Ectodermal cell (in vitro differentiated cells): Measurements from ENCODE around the gene CCDC187.

Source experiments
- H3K27ac ChIP-seq: 2 replicates; pipeline ENCODE4 v1.7.0; 2013; ENCODE audit warnings: mild to moderate bottlenecking, low read depth, low read length; ENCODE audit not compliant: insufficient read depth, poor library complexity, severe bottlenecking
- H3K27me3 ChIP-seq: 2 replicates; pipeline ENCODE4 v1.7.0; 2013; ENCODE audit warnings: mild to moderate bottlenecking, low read length; ENCODE audit not compliant: insufficient read depth, control insufficient read depth, poor library complexity, severe bottlenecking
- H3K36me3 ChIP-seq: one replicate; pipeline ENCODE4 v1.7.0; 2013; ENCODE audit warnings: low read length; ENCODE audit not compliant: control insufficient read depth, insufficient read depth
- H3K4me1 ChIP-seq: one replicate; pipeline ENCODE4 v1.7.0; 2013; ENCODE audit warnings: low read length; ENCODE audit not compliant: control insufficient read depth, insufficient read depth
- H3K4me3 ChIP-seq: 2 replicates; pipeline ENCODE4 v1.7.0; 2013; ENCODE audit warnings: low read depth, low read length, control low read depth; ENCODE audit not compliant: insufficient read depth
- H3K9me3 ChIP-seq: 2 replicates; pipeline ENCODE4 v1.7.0; 2013; ENCODE audit warnings: mild to moderate bottlenecking, low read length, moderate library complexity; ENCODE audit not compliant: control insufficient read depth
- WGBS, 2 experiments: methylation state at CpG; one replicate each; pipeline ENCODE4 v1.1.7; 2013; ENCODE audit warnings: missing lambda C conversion rate in 2 of 2; 5-methylcytosine and 5-hydroxymethylcytosine counted together

CCDC187 gene

DNA sequence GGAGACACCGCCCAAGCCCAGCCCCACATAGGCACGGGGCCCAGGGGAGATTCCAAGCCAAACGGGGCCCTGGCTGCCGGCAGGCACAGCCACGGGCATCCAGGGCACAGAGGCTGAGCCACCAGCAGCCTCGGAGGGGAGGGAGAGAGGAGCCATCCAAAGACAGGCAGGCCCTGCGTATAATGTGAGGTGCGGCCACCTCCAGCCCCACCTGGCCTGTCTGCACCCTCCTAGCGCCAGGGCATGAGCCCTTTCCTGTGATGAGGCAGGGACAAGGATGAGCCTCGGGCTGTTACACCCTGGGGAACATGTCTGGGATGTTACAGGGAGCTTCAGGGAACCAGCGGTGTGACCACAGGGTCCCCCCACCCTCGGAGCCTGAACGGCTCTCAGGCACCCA is 1.1 kb upstream of the CCDC187 start:
- H3K9me3 ChIP-seq: no peaks in the 10 kb centered on the region
- H3K27ac ChIP-seq: no peak overlapping the region
- 91 to 93% methylated on average over 13 of the region's 13 CpGs for WGBS, 2 experiments
- no peaks in the 10 kb centered on the region for H3K36me3 ChIP-seq
- H3K4me3 ChIP-seq: no peak overlapping the region
- H3K4me1 ChIP-seq: no peaks in the 10 kb centered on the region
- no peaks in the 10 kb centered on the region for H3K27me3 ChIP-seq

DNA sequence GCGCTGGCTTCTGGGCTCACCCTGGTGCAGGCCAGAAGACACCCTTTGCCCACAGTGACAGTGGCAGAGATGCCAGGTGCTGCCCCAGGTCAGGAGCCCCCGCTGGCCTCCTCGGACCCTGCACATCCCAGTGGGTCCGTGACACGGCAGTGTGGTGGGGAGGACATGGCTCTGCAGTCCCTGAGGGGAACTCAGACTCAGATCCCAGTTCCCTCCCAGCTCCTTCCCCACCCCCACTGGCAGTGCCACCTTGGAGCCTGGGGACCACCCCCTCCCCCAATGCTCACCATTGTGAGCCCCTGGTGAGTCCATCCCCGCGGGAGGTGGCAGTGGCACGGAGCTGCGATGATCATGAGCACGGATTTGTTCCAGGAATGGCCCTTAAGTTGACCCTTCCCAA is 562 bp upstream of the CCDC187 start:
- no peaks in the 10 kb centered on the region for H3K36me3 ChIP-seq
- 94 to 95% methylated on average over 10 of the region's 10 CpGs for WGBS, 2 experiments
- no peaks in the 10 kb centered on the region for H3K4me1 ChIP-seq
- H3K27me3 ChIP-seq: no peaks in the 10 kb centered on the region
- H3K4me3 ChIP-seq: no peak overlapping the region
- H3K9me3 ChIP-seq: no peaks in the 10 kb centered on the region
- H3K27ac ChIP-seq: no peak overlapping the region

DNA sequence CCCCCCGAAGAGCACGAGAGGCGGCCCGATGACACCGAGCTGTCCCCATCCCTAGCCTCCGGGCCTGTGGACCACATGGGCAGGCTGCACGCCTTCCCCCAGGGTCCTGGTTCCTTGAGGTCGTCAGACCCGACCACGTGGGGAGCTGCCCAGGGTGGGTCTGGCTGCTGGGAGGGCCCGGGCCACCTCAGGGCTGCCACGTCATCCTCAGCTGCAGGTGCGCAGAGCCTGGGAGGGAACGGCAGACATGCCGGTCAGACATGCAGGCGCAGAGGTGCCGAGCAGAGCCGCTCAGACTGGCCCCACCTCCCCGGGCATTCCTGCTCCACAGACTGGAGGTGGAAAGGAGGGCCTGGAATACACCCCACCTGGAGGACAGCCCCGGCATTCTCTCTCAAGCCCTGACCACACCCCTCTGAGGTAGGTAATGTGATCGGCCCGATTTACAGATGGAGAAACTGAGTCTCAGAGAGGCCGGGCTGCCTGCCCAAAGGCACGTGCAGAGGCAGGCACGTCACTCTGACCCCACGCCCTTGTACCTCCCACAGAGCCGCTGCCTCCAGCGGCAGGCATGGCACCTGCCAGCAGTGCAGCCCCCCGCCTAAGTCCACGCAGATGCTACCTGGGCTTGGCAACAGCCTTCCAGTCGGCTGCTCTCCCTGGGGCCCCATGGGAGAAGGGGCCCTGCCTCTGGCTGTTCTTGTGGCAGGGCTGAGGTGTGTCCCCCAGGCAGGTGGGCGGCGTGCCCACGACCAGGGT is 649 bp downstream of the CCDC187 start:
- WGBS, 2 experiments: 91 to 92% methylated on average over 34 of the region's 34 CpGs
- H3K27me3 ChIP-seq: no peaks in the 10 kb centered on the region

DNA sequence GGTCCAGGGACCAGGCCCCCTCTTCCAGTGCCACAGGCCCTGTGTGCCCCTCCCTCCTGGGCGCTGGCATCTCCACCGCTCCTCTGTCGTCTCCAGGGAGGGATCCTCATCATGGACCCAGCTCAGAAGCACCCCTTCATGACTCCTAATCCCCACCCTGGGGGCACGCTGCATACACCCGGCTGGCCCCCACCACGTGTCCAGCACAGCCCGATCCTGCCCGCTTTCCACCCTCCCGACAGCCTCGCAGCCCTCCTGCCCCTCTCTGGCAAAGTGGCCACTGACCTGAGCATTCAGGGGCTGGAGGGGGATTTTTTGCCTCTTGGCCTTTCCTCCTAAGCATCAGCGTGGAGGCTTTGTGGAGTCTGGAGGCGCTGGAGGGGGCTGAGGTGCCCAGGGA is 1.4 kb downstream of the CCDC187 start:
- Histone ChIP-seq H3K4me3 (no peak overlapping the region), H3K9me3 (no peaks in the 10 kb centered on the region), H3K4me1 (no peaks in the 10 kb centered on the region), H3K27me3 (no peaks in the 10 kb centered on the region), H3K27ac (no peak overlapping the region), H3K36me3 (no peaks in the 10 kb centered on the region)
- 93 to 96% methylated on average over 12 of the region's 12 CpGs for WGBS, 2 experiments

More for the DNA sequence above, 649 bp downstream of the CCDC187 start:
- Histone ChIP-seq H3K4me3 (no peak overlapping the region), H3K27ac (no peak overlapping the region), H3K9me3 (no peaks in the 10 kb centered on the region), H3K36me3 (no peaks in the 10 kb centered on the region), H3K4me1 (no peaks in the 10 kb centered on the region)

DNA sequence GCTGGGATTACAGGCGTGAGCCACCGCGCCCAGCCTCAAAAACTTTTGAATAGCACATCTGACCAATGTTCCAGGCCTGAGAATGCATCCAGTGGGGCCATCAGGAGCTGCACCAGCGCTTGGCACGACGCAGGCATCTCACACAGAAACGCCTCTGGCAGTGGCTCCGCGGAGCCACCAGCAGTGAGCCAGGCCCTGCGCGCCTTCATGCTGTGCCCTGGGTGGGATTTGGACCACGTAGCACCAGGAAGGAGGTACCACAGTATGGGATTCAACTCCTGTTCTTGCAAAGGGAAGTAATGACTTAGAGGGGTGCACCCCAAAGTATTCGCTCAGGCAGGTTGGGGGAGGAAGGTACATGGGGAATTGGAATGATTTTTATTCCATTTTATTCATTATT is 3.0 kb downstream of the CCDC187 start:
- Histone ChIP-seq H3K9me3 (no peaks in the 10 kb centered on the region), H3K36me3 (no peaks in the 10 kb centered on the region), H3K27ac (no peak overlapping the region), H3K4me1 (no peaks in the 10 kb centered on the region), H3K4me3 (no peak overlapping the region), H3K27me3 (no peaks in the 10 kb centered on the region)
- 96% methylated on average over 12 to 13 of the region's 13 CpGs for WGBS, 2 experiments

DNA sequence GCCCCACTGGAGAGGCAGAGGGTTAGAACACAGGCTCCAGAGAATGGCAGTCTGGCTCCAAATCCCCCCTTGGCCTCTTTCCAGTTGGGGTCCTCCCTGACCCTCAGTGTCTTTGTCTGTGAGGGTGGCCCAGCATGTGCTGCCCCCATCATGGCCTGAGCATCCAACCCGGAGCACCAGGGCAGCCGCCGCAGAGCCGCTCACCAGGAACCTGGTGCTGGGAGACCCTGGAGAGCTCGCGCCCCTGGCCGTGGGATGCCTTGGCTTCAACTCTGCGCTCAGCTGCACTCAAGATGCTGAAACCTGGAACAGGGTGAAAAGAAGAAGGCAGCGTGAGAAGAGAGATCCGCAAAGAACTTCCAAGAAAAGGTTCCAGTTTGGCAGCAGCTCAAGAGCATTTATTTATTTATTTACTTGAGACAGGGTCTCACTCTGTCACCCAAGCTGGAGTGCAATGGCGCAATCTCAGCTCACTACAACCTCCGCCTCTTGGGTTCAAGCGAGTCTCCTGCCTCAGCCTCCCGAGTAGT is 3.8 kb downstream of the CCDC187 start:
- no peak overlapping the region for H3K27ac ChIP-seq
- H3K9me3 ChIP-seq: no peaks in the 10 kb centered on the region
- no peaks in the 10 kb centered on the region for H3K36me3 ChIP-seq
- H3K4me3 ChIP-seq: no peak overlapping the region
- no peaks in the 10 kb centered on the region for H3K27me3 ChIP-seq
- 94 to 95% methylated on average over 14 of the region's 14 CpGs for WGBS, 2 experiments
- no peaks in the 10 kb centered on the region for H3K4me1 ChIP-seq

DNA sequence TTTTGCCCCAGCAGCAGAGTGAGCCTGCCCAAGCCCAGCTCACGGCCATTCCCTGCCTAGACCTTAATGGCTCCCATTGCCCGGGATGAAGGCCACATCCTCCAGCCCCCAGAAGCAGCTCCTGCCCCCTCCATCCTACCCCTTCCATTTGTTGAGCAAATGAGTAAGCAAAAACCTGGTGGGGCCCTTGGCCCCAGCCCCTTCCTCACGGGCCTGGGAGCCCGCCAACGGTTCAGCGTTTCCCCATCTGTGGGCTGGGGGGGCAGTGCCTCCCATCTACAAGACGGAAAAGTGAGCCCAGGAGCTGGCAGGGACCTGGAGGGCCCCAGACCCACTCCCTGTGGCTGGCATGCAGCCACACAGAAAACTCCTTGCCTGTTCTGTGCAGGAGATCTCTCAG is 4.4 kb downstream of the CCDC187 start:
- Histone ChIP-seq H3K4me1 (no peaks in the 10 kb centered on the region), H3K27me3 (no peaks in the 10 kb centered on the region), H3K36me3 (no peaks in the 10 kb centered on the region), H3K4me3 (no peak overlapping the region), H3K9me3 (no peaks in the 10 kb centered on the region), H3K27ac (no peak overlapping the region)
- 81 to 86% methylated on average over 7 of the region's 7 CpGs for whole genome bisulfite sequencing, 2 experiments

DNA sequence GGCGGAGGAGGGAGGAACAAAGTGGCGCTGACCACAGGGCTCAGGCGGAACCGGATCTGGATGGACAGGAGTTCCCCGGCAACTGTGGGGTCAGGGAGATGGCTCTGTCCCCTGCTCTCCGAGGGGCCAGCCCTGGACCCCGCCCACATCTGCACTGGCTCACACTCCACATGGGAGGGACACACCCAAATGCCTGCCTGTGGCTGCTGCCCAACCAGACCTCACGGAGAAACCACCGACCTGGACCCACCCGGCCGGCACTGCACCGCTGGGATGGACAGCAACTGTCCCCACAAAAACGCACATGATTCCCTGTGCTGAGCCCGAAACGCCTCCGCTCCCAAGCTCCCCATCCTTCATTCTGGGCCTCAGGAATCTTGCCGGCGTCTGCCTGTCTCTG is 4.8 kb downstream of the CCDC187 start:
- WGBS, 2 experiments: 88 to 91% methylated on average over 18 of the region's 18 CpGs
- H3K27me3 ChIP-seq: no peaks in the 10 kb centered on the region

DNA sequence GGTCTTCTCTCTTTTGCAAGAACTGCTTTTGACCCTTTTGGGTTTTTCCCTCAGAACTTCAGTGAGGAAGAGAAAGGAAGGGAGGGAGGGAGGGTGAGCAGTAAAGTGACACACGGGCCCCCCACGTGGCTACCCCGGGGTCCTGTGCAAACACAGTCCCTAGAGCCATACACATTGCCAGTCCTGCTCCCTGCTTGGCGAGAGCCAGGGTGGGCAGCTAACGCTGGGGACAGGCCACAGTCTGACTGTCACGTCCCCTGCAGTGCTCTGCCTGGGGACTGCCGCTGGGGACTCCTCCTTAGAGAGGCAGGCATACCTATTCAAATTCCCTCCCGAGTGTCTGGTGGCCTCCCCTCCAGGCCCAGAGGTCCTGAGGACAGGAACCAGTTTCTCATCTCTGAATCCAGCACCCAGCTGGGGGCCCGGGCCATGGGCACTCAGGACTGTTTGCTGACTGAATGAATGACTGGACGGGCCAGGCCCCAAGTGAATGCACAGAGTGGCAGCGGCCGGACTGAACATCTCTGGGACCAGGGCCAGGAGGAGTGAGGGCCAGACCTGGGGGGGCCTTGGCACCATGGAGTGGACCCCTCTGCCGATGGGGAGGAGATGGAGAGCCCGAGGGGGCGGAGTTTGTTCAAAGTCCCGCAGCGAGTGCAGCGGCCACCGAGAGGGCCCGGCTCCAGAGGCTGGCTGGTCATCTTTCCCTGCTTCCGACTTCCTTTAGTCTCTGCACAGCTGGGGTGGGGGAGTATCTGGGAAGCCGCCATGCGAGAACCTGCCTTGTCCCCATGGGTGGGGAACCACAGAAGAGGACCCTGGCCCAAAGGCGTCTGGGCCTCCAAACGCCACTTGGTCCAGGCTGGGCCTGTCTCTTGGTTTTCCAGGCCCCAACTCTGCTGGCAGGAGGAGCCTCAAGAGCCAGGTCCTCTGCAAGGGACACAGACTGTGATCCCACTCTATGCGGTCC is 5.8 kb downstream of the CCDC187 start:
- H3K4me3 ChIP-seq: no peak overlapping the region
- H3K4me1 ChIP-seq: no peaks in the 10 kb centered on the region
- H3K27me3 ChIP-seq: no peaks in the 10 kb centered on the region
- WGBS, 2 experiments: 77 to 83% methylated on average over 26 of the region's 26 CpGs
- no peaks in the 10 kb centered on the region for H3K36me3 ChIP-seq
- no peaks in the 10 kb centered on the region for H3K9me3 ChIP-seq
- no peak overlapping the region for H3K27ac ChIP-seq

More for the DNA sequence above, 4.8 kb downstream of the CCDC187 start:
- Histone ChIP-seq H3K9me3 (no peaks in the 10 kb centered on the region), H3K36me3 (no peaks in the 10 kb centered on the region), H3K4me3 (no peak overlapping the region), H3K4me1 (no peaks in the 10 kb centered on the region), H3K27ac (no peak overlapping the region)
